ENCODE data around the gene ERI3.

Gene ERI3

GRCh38 chr1:44276901-44277300 lies 78.2 kb downstream of the ERI3 start:
- no peak for DNase-seq

- DNase-seq = no peak
These were observed 79.1 kb downstream of the ERI3 start for GRCh38 chr1:44275991-44276405.

- no peak for DNase-seq
These were observed 79.6 kb downstream of the ERI3 start for GRCh38 chr1:44275296-44275962.

DNA sequence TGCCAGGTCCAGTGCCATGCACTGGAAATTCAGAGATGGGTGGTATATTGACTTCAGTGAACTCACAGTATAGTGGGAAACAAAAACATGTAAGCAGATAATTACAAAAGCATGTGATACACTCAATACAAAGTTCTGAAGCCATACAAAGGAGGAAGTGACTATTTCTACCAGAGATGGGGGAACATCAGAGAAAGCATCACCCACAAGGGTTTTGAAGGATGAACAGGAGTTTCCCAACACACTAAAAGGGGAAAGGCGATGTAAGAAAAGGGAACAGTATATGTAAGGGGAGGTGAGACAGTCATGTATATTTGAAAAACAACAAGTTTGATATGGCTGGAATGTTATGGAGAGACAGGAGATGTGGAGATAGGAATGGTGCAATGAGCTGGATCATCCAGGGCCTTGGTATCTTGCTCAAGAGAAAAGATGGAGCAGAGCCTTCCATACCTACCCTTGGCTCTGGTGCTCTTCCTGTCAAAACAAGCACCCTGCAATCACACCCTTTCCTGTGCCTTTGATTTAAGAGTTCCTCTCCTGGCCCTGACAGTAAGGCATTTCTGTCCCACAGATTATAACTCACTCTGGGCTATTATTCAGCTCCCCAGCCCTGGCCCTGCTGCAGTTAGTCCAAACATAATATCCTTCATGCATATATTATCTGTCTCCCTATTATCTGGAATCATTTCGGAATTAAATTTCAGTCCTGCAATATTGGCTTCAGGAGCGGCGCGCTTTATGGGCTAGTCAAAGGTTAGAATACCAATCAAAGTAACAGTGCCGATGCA lies 81.3 kb downstream of the ERI3 start:
- no peak for DNase-seq

DNA sequence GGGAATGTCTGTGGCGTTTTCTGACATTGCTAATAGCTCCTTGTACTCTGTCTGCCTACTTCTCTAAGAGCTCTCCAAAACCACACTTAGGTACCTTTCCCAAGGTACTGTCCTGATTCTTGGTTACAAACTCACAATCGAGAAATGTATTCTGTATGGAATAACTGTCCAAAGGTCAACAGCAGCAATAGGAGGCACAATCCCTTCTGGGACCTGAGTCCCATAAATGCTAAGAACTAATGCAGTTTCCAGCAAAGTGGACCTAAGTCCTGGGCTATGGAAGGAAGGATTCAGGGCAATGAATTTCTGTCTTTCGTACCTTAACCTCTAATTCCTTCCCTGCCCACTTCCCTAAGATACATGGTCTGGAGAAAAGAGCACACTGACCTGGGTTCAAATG lies 82.1 kb downstream of the ERI3 start:
- DNase-seq = no peak

GRCh38 chr1:44271646-44272045 lies 83.4 kb downstream of the ERI3 start:
- DNase-seq = no peak

DNA sequence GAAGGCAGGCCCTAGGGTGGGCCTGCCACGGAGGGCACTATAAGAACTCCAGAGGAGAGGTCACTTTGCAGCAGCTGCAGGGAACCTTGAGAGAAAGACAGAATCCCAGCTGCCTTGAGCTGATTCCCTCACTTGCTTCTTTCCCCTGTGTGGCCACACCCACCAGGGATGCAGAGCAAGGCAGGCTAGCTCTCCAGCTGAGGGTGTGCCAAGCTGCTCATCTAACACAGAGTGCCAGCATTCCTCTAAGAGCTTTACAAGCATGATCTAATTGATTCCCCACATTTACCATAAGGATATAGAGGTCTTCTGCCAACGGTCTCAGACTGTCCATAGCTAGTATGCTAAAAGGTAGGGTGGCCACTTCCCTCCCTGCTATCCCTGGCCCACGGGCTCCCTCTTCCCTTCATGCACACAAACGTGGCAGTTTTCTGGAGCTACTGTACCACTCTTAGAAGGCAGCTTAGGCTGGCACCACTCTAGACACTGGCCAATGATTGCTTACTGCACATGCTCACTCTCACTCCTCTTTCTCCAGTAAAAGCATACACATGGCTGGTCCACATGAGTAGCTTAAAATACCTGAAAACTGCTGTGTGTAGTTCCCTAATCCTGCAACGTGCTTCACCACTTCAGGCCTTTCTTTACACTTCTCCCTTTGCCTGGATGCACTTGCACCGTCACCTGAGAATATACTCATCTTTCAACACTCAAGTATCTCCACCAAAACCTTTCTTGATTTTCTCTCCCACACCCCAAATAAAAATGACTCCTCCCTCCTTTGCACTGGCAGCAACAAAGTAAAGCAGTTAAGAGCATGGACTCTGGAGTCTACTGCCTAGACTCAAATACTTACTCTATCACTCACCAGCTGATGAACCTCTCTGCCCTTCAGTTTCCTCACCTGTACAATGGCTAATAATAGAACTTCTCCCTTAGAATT lies 84.1 kb downstream of the ERI3 start:
- DNase-seq = no peak

DNA sequence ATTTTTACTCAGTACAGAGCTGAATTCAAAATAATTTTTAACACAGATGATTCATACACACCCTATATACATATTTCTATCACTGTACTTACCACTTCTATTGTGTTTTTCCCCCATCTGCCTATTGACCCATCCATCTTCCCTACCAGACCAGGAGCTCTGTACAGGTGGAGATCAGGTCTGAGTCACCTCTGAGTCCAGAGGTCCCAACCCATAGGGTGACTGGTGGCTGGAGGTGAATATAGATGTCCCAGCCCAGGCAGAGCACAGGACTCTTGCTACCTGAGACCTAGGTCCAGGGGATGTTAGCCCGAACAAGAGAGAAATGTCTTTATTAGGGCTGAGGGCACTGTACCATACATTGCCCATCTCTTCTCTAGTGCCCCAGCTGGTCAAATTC lies 87.0 kb downstream of the ERI3 start:
- DNase-seq = no peak

GRCh38 chr1:44267438-44267837 lies 87.6 kb downstream of the ERI3 start:
- no peak for DNase-seq

DNA sequence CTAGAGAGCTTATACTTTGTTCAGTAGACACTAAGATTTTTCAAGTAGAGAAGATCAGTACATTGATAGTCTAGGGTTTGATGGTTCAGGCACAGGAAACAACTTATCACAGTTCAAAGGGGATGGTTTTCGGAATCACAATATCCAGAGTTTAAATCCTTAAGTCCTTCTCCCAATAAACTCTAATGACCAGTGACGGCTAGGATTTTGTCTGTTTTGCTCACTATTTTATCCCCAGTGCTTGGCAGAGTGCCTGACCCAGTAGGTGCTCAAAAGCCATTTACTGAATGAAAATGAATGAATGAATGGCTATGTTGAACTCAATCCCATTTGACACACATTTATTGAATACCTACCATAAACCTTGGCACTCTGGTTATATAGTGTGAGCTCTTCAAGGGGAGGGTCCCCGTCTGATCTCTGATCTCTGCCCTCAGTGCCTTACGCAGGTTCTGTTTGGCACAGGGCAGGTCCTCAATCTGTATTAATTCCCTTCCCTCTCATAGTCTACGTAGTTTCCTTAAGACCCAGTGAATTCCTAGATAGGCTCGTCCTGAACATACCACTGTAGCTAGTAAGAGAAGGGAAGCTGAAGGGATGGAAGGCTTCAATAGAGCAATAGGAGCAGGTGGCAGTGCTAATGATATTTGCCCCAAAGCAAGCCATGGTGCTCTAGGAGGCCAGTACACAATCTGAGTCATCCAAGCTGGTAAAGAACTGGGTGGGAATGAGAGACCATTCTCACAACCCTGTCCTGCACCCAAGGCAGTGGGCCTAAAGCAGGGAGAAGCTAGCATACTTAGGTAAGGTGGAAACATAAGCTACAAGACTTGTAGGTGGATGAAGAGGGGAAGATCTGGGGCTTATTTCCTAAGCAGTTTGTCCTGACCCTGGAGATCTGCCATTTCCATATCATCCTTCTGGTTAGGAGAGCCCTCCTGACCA lies 88.4 kb downstream of the ERI3 start:
- no peak for DNase-seq

DNA sequence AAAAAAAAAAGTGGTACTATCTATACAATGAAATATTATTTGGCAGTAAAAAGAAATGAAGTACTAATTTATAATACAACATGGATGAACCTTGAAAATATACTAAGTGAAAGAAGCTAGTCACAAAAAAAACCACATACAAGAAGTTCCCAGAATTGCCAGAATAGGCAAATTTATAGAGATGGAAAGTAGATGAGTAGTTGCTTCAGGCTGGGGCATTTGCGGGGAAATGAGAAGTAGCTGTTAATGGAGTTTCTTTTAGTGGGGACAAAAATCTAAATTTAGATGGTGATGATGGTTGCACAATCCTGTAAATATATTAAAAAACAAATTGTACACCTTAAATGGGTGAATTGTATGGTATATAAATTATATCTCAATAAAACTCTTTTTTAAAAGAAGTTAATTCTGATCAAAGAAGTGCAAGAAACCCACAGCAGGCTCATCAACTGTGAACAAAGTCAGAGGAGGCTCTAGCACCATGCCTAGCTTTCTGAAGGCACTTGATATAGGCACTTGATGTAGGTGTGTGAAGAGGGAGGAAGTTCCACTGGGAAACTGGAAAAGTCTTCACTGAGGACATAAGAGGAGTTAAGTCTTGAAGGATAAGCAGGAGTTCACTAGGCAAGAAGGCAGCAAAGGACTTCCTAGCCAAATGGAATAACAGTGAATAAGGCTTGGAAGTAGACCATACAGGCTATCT lies 89.2 kb downstream of the ERI3 start:
- DNase-seq = no peak

DNA sequence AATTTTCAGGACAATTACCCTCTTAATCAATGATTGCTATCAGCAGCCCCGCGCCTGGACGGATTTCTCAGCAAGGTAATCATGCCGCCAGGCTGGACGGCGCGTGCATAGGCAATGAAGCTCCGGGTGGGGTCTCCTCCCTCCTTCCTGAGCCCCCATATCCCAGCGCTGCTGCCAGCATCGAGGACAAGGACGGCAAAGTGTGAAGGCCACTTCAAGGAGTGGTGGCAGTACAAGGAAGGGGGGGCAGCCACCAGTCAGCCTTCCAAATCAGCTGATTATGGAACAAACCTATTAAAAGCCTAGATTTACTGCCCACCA lies 90.6 kb downstream of the ERI3 start:
- DNase-seq = no peak

- DNase-seq = no peak
These were observed 91.2 kb downstream of the ERI3 start for GRCh38 chr1:44263568-44264450.

DNA sequence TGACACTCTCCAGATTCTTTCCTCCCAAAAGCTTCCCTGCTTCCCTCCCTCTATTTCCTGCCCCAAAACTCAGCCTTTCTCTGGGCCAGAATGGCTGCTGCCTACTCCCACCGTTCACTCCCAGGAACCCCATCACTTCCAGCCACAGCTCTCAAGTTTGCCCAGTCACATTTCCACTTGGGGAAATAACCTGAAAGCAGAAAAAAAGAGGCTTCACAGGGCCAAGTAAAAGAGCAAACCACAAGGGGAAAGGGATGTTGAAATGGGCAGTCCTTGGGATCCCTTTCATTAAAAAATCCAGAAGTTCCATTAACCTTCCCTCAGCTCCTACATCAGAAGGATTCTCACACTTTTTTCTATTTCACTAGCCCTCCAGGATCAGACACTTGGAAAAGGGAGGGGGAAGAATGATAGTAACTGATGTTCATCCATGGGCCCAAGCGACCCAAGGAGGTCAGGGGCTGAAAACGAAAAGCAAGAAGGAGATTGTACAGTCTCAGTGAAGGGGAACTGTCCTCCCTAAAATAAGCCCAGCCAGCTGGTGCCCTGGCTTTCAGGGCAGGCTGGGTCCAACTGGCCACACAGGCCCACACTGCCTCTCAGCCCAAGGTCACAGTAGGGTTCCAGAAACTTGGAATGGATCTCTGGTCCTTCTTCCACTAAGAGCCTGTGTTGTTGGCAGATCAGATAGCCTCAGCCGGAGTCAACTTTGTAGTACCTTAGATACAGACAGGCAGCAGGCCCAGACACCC lies 92.1 kb downstream of the ERI3 start:
- no peak for DNase-seq

GRCh38 chr1:44262414-44262813 lies 92.6 kb downstream of the ERI3 start:
- DNase-seq = no peak

- DNase-seq = peak; percentile 29
These were observed 93.1 kb downstream of the ERI3 start for GRCh38 chr1:44261962-44262361.

GRCh38 chr1:44261171-44261817 lies 93.8 kb downstream of the ERI3 start:
- DNase-seq = no peak

DNA sequence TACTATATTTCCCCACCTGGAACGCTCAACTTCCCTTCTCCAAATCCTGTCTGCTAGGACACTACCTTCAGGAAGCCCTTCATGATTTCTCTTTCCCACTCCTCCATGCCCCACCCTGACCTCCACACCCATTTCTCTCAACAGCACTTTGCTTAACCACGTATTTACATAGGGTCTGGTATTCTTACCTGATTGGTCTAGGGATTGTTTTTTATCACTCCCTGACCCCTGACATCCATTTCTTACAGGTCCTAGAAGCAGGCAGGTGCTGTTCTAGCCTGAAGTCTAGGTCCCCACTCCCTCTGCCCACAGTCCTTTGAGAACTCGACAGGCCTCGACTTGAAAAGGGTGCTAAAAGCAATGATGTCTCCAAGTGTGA lies 94.3 kb downstream of the ERI3 start:
- DNase-seq = no peak

- DNase-seq = no peak
These were observed 96.0 kb downstream of the ERI3 start for GRCh38 chr1:44259090-44259489.
